ENCODE measurements around the gene WDR37. TPM values are rescaled to one million over a fixed set of nuclear protein-coding genes. Genes with fewer than 3 reads are reported as not detected.
A peak's percentile ranks its signal among the peaks of the same experiment; 100 is the strongest.

WDR37 gene
- total and polyA plus RNA-seq, 2 donors from 2014 or later: 6.0 to 23.5 TPM

DNA sequence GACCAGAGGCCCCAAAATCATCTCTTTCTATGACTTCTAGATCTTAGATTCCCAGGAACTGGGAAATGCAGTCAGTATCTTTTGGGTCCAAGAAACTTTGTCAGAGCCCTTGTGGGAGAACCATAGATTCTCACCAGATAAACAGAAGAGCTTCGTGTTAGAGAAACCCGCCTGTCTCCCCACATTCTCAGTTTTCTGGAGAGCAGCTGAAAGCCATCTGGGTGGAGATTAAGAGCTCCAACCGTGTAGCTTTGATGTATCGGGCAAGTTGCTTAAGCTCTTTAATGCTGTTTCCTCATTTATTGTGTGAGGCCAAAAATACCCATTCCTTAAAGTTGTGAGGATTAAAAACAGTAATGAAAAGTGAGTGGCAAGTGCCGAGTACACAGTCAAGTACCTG, 107.6 kb downstream of the WDR37 start:
- Histone ChIP-seq H3K9me3 (ENCODE audit: control insufficient read depth in 2 of 3, insufficient read depth in 1 of 3, low read length in 3 of 3) (no peaks in the 10 kb centered on the region), H3K4me3 (ENCODE audit: low read length in 3 of 3) (no peak overlapping the region), H3K27ac (ENCODE audit: low read depth in 2 of 2, low read length in 2 of 2) (no peak overlapping the region), H3K36me3 (ENCODE audit: control insufficient read depth in 2 of 3, insufficient read depth in 3 of 3, low read length in 3 of 3) (no peaks in the 10 kb centered on the region), H3K27me3 (ENCODE audit: control insufficient read depth, insufficient read depth, low read length) (no peaks in the 10 kb centered on the region), H3K4me1 (ENCODE audit: control insufficient read depth in 2 of 3, insufficient read depth in 2 of 3, low read depth in 1 of 3, low read length in 3 of 3) (no peaks in the 10 kb centered on the region), H3K9ac (ENCODE audit: low read length in 3 of 3) (no peak overlapping the region)
- TF ChIP-seq, protein P1, sequence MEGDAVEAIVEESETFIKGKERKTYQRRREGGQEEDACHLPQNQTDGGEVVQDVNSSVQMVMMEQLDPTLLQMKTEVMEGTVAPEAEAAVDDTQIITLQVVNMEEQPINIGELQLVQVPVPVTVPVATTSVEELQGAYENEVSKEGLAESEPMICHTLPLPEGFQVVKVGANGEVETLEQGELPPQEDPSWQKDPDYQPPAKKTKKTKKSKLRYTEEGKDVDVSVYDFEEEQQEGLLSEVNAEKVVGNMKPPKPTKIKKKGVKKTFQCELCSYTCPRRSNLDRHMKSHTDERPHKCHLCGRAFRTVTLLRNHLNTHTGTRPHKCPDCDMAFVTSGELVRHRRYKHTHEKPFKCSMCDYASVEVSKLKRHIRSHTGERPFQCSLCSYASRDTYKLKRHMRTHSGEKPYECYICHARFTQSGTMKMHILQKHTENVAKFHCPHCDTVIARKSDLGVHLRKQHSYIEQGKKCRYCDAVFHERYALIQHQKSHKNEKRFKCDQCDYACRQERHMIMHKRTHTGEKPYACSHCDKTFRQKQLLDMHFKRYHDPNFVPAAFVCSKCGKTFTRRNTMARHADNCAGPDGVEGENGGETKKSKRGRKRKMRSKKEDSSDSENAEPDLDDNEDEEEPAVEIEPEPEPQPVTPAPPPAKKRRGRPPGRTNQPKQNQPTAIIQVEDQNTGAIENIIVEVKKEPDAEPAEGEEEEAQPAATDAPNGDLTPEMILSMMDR (IDR thresholded peaks at IDR 0.05; ENCODE audit: borderline replicate concordance, extremely low read depth, insufficient read depth): no peak
- FAIRE-seq (no peak), DNase-seq (peak in 1 of 5 donors; percentile 2)
- intact Hi-C loops (cut with DNase I): no loop called here

DNA sequence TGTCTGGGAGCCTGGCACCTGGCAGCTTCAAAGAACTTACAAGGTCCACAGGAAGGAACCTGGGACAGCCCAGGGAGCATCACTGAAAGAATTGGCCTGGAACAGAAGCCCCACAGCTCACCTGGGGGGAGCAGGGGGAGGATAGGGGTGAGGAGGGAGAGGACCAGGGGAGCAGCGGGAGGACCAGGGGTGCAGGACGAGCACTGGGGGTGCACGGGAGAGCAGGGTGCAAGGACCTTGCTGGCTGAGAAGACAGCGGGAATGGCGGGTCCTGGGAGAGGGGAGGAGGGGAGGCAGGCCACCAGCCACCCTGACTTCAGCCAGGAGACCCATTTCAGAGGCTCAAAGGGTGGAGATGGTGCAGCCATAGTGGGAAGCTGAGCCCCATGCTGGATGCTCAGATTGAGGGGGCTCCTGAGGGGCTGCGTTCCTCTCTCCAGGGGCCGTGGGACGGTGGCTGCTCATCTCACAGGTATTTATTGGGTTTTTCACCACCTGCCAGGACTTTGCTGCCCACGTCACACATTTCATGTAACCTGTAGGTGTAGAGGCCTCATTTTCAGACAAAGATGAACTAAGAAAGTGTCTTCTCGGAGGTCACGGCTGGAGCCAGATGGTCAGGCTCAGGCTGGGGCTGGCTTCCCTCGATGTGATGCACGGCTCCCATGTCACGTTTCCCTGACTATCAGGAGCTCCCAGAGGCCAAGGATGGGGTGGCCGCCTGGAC, 110.1 kb downstream of the WDR37 start:
- no peaks in the 10 kb centered on the region for H3K4me1 ChIP-seq (ENCODE audit: control insufficient read depth in 2 of 3, insufficient read depth in 2 of 3, low read depth in 1 of 3, low read length in 3 of 3)
- no peak overlapping the region for H3K4me3 ChIP-seq (ENCODE audit: low read length in 3 of 3)
- H3K27ac ChIP-seq (ENCODE audit: low read depth in 2 of 2, low read length in 2 of 2): no peak overlapping the region
- no peaks in the 10 kb centered on the region for H3K36me3 ChIP-seq (ENCODE audit: control insufficient read depth in 2 of 3, insufficient read depth in 3 of 3, low read length in 3 of 3)
- no peaks in the 10 kb centered on the region for H3K9me3 ChIP-seq (ENCODE audit: control insufficient read depth in 2 of 3, insufficient read depth in 1 of 3, low read length in 3 of 3)
- H3K9ac ChIP-seq (ENCODE audit: low read length in 3 of 3): no peak overlapping the region
- no peak for FAIRE-seq
- DNase-seq: peak in 1 of 5 donors; percentile 24
- no peaks in the 10 kb centered on the region for H3K27me3 ChIP-seq (ENCODE audit: control insufficient read depth, insufficient read depth, low read length)
- intact Hi-C loops (cut with DNase I): no loop called here
- TF ChIP-seq, protein P1 (IDR thresholded peaks at IDR 0.05; ENCODE audit: borderline replicate concordance, extremely low read depth, insufficient read depth): no peak

DNA sequence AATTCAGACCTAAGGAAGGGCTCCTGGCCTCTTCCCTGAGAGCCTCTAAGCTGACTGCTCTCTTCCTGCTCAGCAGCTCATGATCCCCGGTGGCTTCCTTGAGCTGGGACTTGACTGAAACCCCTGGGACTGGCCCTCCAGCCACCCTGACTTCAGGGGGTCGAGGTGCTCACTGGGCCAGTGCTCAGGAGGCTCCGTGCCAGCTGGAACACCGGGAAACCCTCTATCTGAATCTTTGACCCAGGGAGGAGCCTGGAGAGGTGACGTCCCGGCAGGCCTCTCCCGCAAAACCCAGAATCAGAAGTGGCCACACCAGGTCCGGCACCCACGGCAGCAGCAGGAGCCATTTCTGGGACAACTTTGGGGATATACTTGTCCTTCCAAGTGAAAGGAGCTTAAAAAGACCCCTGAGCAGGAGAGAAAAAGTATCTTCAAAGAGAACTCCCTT, 110.7 kb downstream of the WDR37 start:
- no peaks in the 10 kb centered on the region for H3K4me1 ChIP-seq (ENCODE audit: control insufficient read depth in 2 of 3, insufficient read depth in 2 of 3, low read depth in 1 of 3, low read length in 3 of 3)
- no peak for FAIRE-seq

More for the DNA sequence above, 110.7 kb downstream of the WDR37 start:
- Histone ChIP-seq H3K4me3 (ENCODE audit: low read length in 3 of 3) (no peak overlapping the region), H3K27ac (ENCODE audit: low read depth in 2 of 2, low read length in 2 of 2) (no peak overlapping the region), H3K27me3 (ENCODE audit: control insufficient read depth, insufficient read depth, low read length) (no peaks in the 10 kb centered on the region), H3K9ac (ENCODE audit: low read length in 3 of 3) (no peak overlapping the region), H3K36me3 (ENCODE audit: control insufficient read depth in 2 of 3, insufficient read depth in 3 of 3, low read length in 3 of 3) (no peaks in the 10 kb centered on the region), H3K9me3 (ENCODE audit: control insufficient read depth in 2 of 3, insufficient read depth in 1 of 3, low read length in 3 of 3) (no peaks in the 10 kb centered on the region)
- peak in 1 of 5 donors; percentile 21 for DNase-seq
- intact Hi-C loops (cut with DNase I): no loop called here
- TF ChIP-seq, protein P1 (IDR thresholded peaks at IDR 0.05; ENCODE audit: borderline replicate concordance, extremely low read depth, insufficient read depth): no peak

Measured in kidney (tissue), 14 donors.